HepG2 (cell line): ENCODE measurements around the gene TANC1. TPM values are rescaled to one million over a fixed set of nuclear protein-coding genes. Genes with fewer than 3 reads are reported as not detected.

Experiments
- ATAC-seq: fragments of 200-7000 bp; cut with Tn5 transposase; 3 replicates; pipeline ENCODE4 v1.9.1; 2020; ENCODE audit warnings: mild to moderate bottlenecking, moderate library complexity
- BruUV-seq: library from RNA; stranded (reverse); fragments of 400-500 nt; replicated peaks from 2 replicates; lab custom pipeline; 2021; lab: Mats Ljungman, UMichigan
- CTCF ChIA-PET: fragments of 300-600 bp; formaldehyde crosslinking; extraction: SDS; loops from one replicate; lab custom pipeline; 2021; ENCODE audit warnings: low total read pairs, inconsistent platforms, low intra/inter-chr PET ratio; lab: Yijun Ruan, JAX
- POLR2A ChIA-PET: fragments of 350-600 bp; sonication (Branson Sonifier 250); formaldehyde crosslinking; loops from one replicate; lab custom pipeline; 2020; ENCODE audit warnings: antibody characterized with exemption, inconsistent platforms; lab: Yijun Ruan, JAX
- DNase-seq: peaks from one replicate; pipeline ENCODE4 v3.0.0-alpha.2; 2015; ENCODE audit warnings: low spot score
- FAIRE-seq: peaks from 3 replicates; lab custom pipeline; 2011; peaks lifted over from hg19 to GRCh38; lab: Jason Lieb, UNC
- H2AFZ ChIP-seq: one replicate; pipeline ENCODE4 v1.6.1; 2011; ENCODE audit warnings: low read length, inconsistent platforms
- H3K27ac ChIP-seq: fragments of 300-600 bp; 3 replicates; pipeline ENCODE4 v1.8.0; 2011; ENCODE audit warnings: mixed run types, mild to moderate bottlenecking, mixed read lengths, low read length, inconsistent platforms; ENCODE audit not compliant: insufficient read depth; ENCODE audit errors: extremely low read length
- H3K27me3 ChIP-seq, 2 experiments: fragments of 200-600 bp in 1 of 2; 2 replicates in 1 of 2; 3 replicates in 1 of 2; pipeline versions ENCODE4 v1.6.0 to v1.8.0; 2011; ENCODE audit warnings: low read length in 2 of 2, mild to moderate bottlenecking in 2 of 2, moderate library complexity in 2 of 2, inconsistent platforms in 1 of 2; ENCODE audit not compliant: insufficient read depth in 2 of 2, control insufficient read depth in 1 of 2
- H3K36me3 ChIP-seq, 2 experiments: fragments of 200-600 bp in 1 of 2; replicated peaks in 1 of 2; 2 replicates in 1 of 2; 3 replicates in 1 of 2; pipeline versions ENCODE4 v1.5.1 to v1.8.0; 2011; ENCODE audit warnings: low read length in 2 of 2, inconsistent platforms in 1 of 2; ENCODE audit not compliant: insufficient read depth in 2 of 2, control insufficient read depth in 1 of 2
- H3K4me1 ChIP-seq: 2 replicates; pipeline ENCODE4 v1.5.1; 2012; ENCODE audit warnings: low read length, inconsistent platforms; ENCODE audit not compliant: insufficient read depth
- H3K4me2 ChIP-seq: 2 replicates; pipeline ENCODE4 v1.6.0; 2011; ENCODE audit warnings: low read depth, low read length, inconsistent platforms
- H3K4me3 ChIP-seq, 3 experiments: fragments of 200-600 bp in 1 of 3; sonication (generic), shearing (Covaris generic) in 1 of 3; replicated peaks in 1 of 3; 2 replicates each; pipeline ENCODE4 v1.5.1; 2011 to 2016; ENCODE audit warnings: low read length in 3 of 3, inconsistent platforms in 2 of 3, low read depth in 2 of 3, mild to moderate bottlenecking in 2 of 3, control low read depth in 1 of 3, mixed read lengths in 1 of 3; ENCODE audit not compliant: insufficient read depth in 1 of 3
- H3K79me2 ChIP-seq: one replicate; pipeline ENCODE4 v1.6.1; 2011; ENCODE audit warnings: low read length, inconsistent platforms; ENCODE audit not compliant: insufficient read depth
- H3K9ac ChIP-seq: 2 replicates; pipeline ENCODE4 v1.6.0; 2011; ENCODE audit warnings: mild to moderate bottlenecking, low read depth, low read length, inconsistent platforms; ENCODE audit not compliant: insufficient read depth
- H3K9me3 ChIP-seq: 2 replicates; pipeline ENCODE4 v1.5.1; 2012; ENCODE audit warnings: mild to moderate bottlenecking, low read length
- H4K20me1 ChIP-seq: 2 replicates; pipeline ENCODE4 v1.6.0; 2011; ENCODE audit warnings: inconsistent platforms, mild to moderate bottlenecking, low read length, moderate library complexity; ENCODE audit not compliant: insufficient read depth
- ATF3 ChIP-seq: sonication (generic); formaldehyde crosslinking; IDR thresholded peaks from 2 replicates; pipeline ENCODE4 v1.4.0; 2020; ENCODE audit warnings: missing genetic modification reagents
- FOSL2 ChIP-seq: sonication (generic); formaldehyde crosslinking; IDR thresholded peaks from 2 replicates; pipeline ENCODE4 v1.4.0; 2020; ENCODE audit warnings: missing genetic modification reagents
- GATAD1 ChIP-seq: IDR thresholded peaks from 2 replicates; pipeline ENCODE4 v1.6.1; 2016; ENCODE audit warnings: missing genetic modification reagents, missing compliant biosample characterization
- HCFC1 ChIP-seq: fragments of 150-350 bp; IDR thresholded peaks from 2 replicates; pipeline ENCODE4 v1.6.1; 2014; ENCODE audit warnings: low read depth, low read length
- MBNL3 ChIP-seq: fragments of 250-450 bp; sonication (Bioruptor Pico); conservative IDR thresholded peaks from 2 replicates; pipeline ENCODE4 v1.8.0; 2022; ENCODE audit warnings: mild to moderate bottlenecking, inconsistent platforms
- MTF2 ChIP-seq: sonication (generic); formaldehyde crosslinking; IDR thresholded peaks from 2 replicates; pipeline ENCODE4 v1.5.0; 2020; ENCODE audit warnings: missing genetic modification reagents, borderline replicate concordance
- RARA ChIP-seq: IDR thresholded peaks from 2 replicates; pipeline ENCODE4 v1.6.1; 2016; ENCODE audit warnings: missing genetic modification reagents, missing compliant biosample characterization
- SP4 ChIP-seq: sonication (generic); formaldehyde crosslinking; IDR thresholded peaks from 2 replicates; pipeline ENCODE4 v1.8.1; 2023; ENCODE audit warnings: mild to moderate bottlenecking, missing genetic modification reagents
- TBX2 ChIP-seq: sonication (generic); formaldehyde crosslinking; IDR thresholded peaks from 2 replicates; pipeline ENCODE4 v1.5.0; 2020; ENCODE audit warnings: missing genetic modification reagents, mild to moderate bottlenecking, borderline replicate concordance
- TOPORS ChIP-seq: sonication (generic); formaldehyde crosslinking; IDR thresholded peaks from 2 replicates; pipeline ENCODE4 v1.8.0; 2023; ENCODE audit warnings: mild to moderate bottlenecking, missing genetic modification reagents
- ZNF12 ChIP-seq: sonication (generic); formaldehyde crosslinking; IDR thresholded peaks from 2 replicates; pipeline ENCODE4 v1.5.0; 2020; ENCODE audit warnings: missing genetic modification reagents
- ZNF207 ChIP-seq: fragments of 450-650 bp; IDR thresholded peaks from 2 replicates; pipeline ENCODE4 v1.6.1; 2016; ENCODE audit warnings: antibody characterized with exemption, borderline replicate concordance
- ZNF382 ChIP-seq: sonication (generic); formaldehyde crosslinking; IDR thresholded peaks from 2 replicates; pipeline ENCODE4 v1.5.0; 2020; ENCODE audit warnings: missing genetic modification reagents, mild to moderate bottlenecking, borderline replicate concordance
- ZNF432 ChIP-seq: sonication (generic); formaldehyde crosslinking; IDR thresholded peaks from 2 replicates; pipeline ENCODE4 v1.5.0; 2020; ENCODE audit warnings: missing genetic modification reagents, mild to moderate bottlenecking, borderline replicate concordance
- WGBS: methylation state at CpG from one replicate; pipeline ENCODE4 v1.1.6; 2017; ENCODE audit warnings: low lambda C conversion rate; 5-methylcytosine and 5-hydroxymethylcytosine counted together
- in situ Hi-C: cut with HindIII; loops from 2 replicates; pipeline ENCODE4 v1.10.0; 2017; ENCODE audit warnings: low pct_unique_long_range_greater_than_20kb; ENCODE audit not compliant: extremely low pct_ligation_motif_present
- intact Hi-C: fragments of 100-400 bp; cut with micrococcal nuclease; formaldehyde crosslinking; loops from one replicate; pipeline ENCODE4 v1.10.0; 2022; ENCODE audit not compliant: unreplicated experiment
- polyA plus RNA-seq, 8 experiments: library from polyadenylated mRNA; depleted of rRNA in 3 of 8; stranded (reverse) in 7 of 8; unstranded in 1 of 8; fragments of >200 nt; fragmentation: Illumina TruSeq in 4 of 8; extraction: Trizol in 4 of 8; gene quantifications; 2 replicates each; pipeline versions ENCODE4 v1.2.1 to v1.2.3, GENCODE V29; 2011 to 2016; ENCODE audit warnings: low read depth in 4 of 8, missing spikeins in 1 of 8, mixed read lengths in 1 of 8; ENCODE audit not compliant: insufficient read depth in 1 of 8
- total RNA-seq, 5 experiments: library from RNA; depleted of rRNA; stranded (reverse); fragments of >200 nt; fragmentation: Illumina TruSeq; extraction: Trizol; gene quantifications; 2 replicates each; pipeline ENCODE4 v1.2.3, GENCODE V29; 2016; ENCODE audit warnings: low read depth in 1 of 5

TANC1 gene
- total and polyA plus RNA-seq, 2 of the 13 experiments (the other 11 are each of a cell fraction or from before 2014, with no cell fraction given), result 2.3 to 5.6 TPM

DNA sequence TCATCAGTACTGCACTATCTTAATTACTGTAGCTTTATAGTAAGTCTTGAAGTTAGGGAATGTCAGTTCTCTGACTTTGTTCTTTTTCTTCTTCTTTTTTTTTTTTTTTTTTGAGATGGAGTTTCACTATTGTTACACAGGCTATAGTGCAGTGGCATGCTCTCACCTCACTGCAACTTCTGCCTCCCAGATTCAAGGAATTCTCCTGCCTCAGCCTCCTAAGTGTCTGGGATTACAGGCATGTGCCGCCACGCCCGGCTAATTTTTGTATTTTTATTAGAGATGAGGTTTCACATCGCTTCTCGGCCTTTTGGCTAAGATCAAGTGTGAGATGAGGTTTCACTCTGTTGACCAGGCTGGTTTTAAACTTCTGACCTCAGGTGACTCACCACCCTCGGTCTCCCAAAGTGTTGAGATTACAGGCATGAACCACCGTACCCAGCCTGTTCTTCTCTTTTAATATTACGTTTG, 41.9 kb upstream of the TANC1 start:
- in situ Hi-C loops (no loop called here), intact Hi-C loops (no loop called here)
- 4% methylated on average over 8 of the region's 8 CpGs for WGBS
- H3K36me3 ChIP-seq, result no peaks in the 10 kb centered on the region
- no peak overlapping the region for H3K4me3 ChIP-seq
- ChIA-PET CTCF (no interaction called here), POLR2A (no interaction called here)
- H3K9ac ChIP-seq, result no peak overlapping the region
- no peak overlapping the region for H2AFZ ChIP-seq
- no TSS peak for BruUV-seq
- H3K27ac ChIP-seq, result no peak overlapping the region
- no peaks in the 10 kb centered on the region for H3K4me1 ChIP-seq
- no peaks in the 10 kb centered on the region for H3K27me3 ChIP-seq
- DNase-seq (peak; percentile 30), ATAC-seq (peak; percentile 47; the same call in 2 of the 3 replicates), FAIRE-seq (peak; percentile 37)
- H3K79me2 ChIP-seq, result no peaks in the 10 kb centered on the region
- no peak for TF ChIP-seq TBX2 (CRISPR knock-in tag)
- peak; percentile 57 for TF ChIP-seq FOSL2 (CRISPR knock-in tag)
- TF ChIP-seq MTF2 (CRISPR knock-in tag), result no peak
- TF ChIP-seq RARA (CRISPR knock-in tag), result peak; percentile 63
- no peak for TF ChIP-seq TOPORS (CRISPR knock-in tag)
- no peak for TF ChIP-seq ZNF207
- no peak for TF ChIP-seq ZNF432
- TF ChIP-seq HCFC1, result no peak
- no peaks in the 10 kb centered on the region for H4K20me1 ChIP-seq
- peak overlapping the region; percentile 25; the same call in 1 of the 2 replicates for H3K4me2 ChIP-seq
- H3K9me3 ChIP-seq, result no peaks in the 10 kb centered on the region

DNA sequence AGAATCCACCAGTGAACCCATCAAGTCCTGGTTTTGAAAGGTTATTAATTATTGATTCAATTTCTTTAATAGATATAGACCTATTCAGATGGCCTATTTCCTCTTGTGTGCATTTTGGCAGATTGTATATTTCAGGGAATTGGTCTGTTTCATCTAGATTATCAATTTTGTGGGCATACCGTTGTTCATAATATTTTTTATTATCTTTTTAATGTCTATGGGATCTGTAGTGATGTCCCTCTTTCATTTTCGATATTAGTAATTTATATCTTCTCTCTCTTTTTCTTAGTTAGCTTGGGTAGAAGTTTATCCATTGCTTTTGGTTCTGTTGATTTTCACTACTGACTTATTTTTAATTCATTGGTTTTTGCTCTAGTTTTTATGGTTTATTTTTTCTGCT, 39.9 kb upstream of the TANC1 start:
- Histone ChIP-seq H3K9ac (no peak overlapping the region), H4K20me1 (no peaks in the 10 kb centered on the region), H3K4me3 (no peak overlapping the region), H2AFZ (no peak overlapping the region), H3K79me2 (no peaks in the 10 kb centered on the region), H3K27ac (no peak overlapping the region), H3K4me1 (no peaks in the 10 kb centered on the region), H3K4me2 (no peak overlapping the region), H3K27me3 (no peaks in the 10 kb centered on the region), H3K36me3 (no peaks in the 10 kb centered on the region), H3K9me3 (no peaks in the 10 kb centered on the region)
- in situ Hi-C loops (no loop called here), intact Hi-C loops (no loop called here)
- FAIRE-seq, result no peak
- no peak for DNase-seq
- CTCF ChIA-PET, result no interaction called here
- ATAC-seq, result no peak
- no TSS peak for BruUV-seq
- TF ChIP-seq ATF3 (CRISPR knock-in tag), result no peak
- TF ChIP-seq ZNF382, result no peak
- no peak for TF ChIP-seq GATAD1 (CRISPR knock-in tag)
- no peak for TF ChIP-seq MBNL3 (CRISPR knock-in tag)
- no peak for TF ChIP-seq ZNF12 (CRISPR knock-in tag)
- TF ChIP-seq SP4 (CRISPR knock-in tag), result no peak
- POLR2A ChIA-PET, result no interaction called here
- WGBS, result 29% methylated on average over 2 of the region's 2 CpGs
